EH (cell line): Measurements from ENCODE around the gene TSKU.

Experiments used
- DNase-seq: peaks from one replicate; pipeline ENCODE4 v3.0.0-alpha.2; 2015; ENCODE audit warnings: low read depth

Gene TSKU

GRCh38 chr11:76783294-76783895 is at the start of gene TSKU:
Gene TSKU (plus strand): TSS chr11:76783356. CDS start chr11:76795617, 12,261 bp downstream.
- peak; percentile 57 for DNase-seq

GRCh38 chr11:76733906-76734305 is 49.2 kb upstream of the TSKU start:
- peak; percentile 72 for DNase-seq

GRCh38 chr11:76734456-76735420 is 48.4 kb upstream of the TSKU start:
- DNase-seq = no peak

- no peak for DNase-seq
Observed at GRCh38 chr11:76735841-76736240, 47.3 kb upstream of the TSKU start.

- DNase-seq = no peak
Observed at GRCh38 chr11:76736266-76736665, 46.9 kb upstream of the TSKU start.

- DNase-seq = no peak
Observed at GRCh38 chr11:76736773-76737495, 46.2 kb upstream of the TSKU start.

GRCh38 chr11:76738618-76739240 is 44.4 kb upstream of the TSKU start:
- DNase-seq = no peak

- no peak for DNase-seq
Observed at GRCh38 chr11:76739798-76740197, 43.4 kb upstream of the TSKU start.

- no peak for DNase-seq
Observed at GRCh38 chr11:76740772-76741171, 42.4 kb upstream of the TSKU start.

GRCh38 chr11:76742902-76743301 is 40.3 kb upstream of the TSKU start:
- DNase-seq = peak; percentile 28

- DNase-seq = peak; percentile 50
Observed at GRCh38 chr11:76744186-76745043, 38.7 kb upstream of the TSKU start.

GRCh38 chr11:76745044-76745376 is 38.1 kb upstream of the TSKU start:
- DNase-seq = no peak

- no peak for DNase-seq
Observed at GRCh38 chr11:76745561-76746207, 37.5 kb upstream of the TSKU start.

- no peak for DNase-seq
Observed at GRCh38 chr11:76747153-76747914, 35.8 kb upstream of the TSKU start.

- DNase-seq = no peak
Observed at GRCh38 chr11:76747915-76748860, 35.0 kb upstream of the TSKU start.

GRCh38 chr11:76748948-76749347 is 34.2 kb upstream of the TSKU start:
- DNase-seq = no peak

GRCh38 chr11:76750067-76750466 is 33.1 kb upstream of the TSKU start:
- no peak for DNase-seq

- no peak for DNase-seq
Observed at GRCh38 chr11:76750746-76751145, 32.4 kb upstream of the TSKU start.
